NCI-H774 (cell line): ENCODE data around the gene PHETA1.
A peak's percentile ranks its signal among the peaks of the same experiment; 100 is the strongest.

Experiments used
- DNase-seq: peaks from one replicate; lab custom pipeline; 2025; lab: John Stamatoyannopoulos, UW

The PHETA1 gene

GRCh38 chr12:111322336-111323250 lies 46.3 kb downstream of the PHETA1 start:
- peak; percentile 41 for DNase-seq

GRCh38 chr12:111321317-111321716 lies 47.6 kb downstream of the PHETA1 start:
- DNase-seq, result no peak

GRCh38 chr12:111320258-111321050 lies 48.4 kb downstream of the PHETA1 start:
- DNase-seq, result no peak

- DNase-seq, result no peak
These were observed 49.2 kb downstream of the PHETA1 start for GRCh38 chr12:111319600-111320257.

- no peak for DNase-seq
These were observed 50.4 kb downstream of the PHETA1 start for GRCh38 chr12:111318450-111318849.

GRCh38 chr12:111316671-111317070 lies 52.2 kb downstream of the PHETA1 start:
- DNase-seq, result no peak

- DNase-seq, result no peak
These were observed 53.8 kb downstream of the PHETA1 start for GRCh38 chr12:111314953-111315539.

- DNase-seq, result peak; percentile 64
These were observed 55.0 kb downstream of the PHETA1 start for GRCh38 chr12:111313833-111314259.

GRCh38 chr12:111312708-111313107 lies 56.2 kb downstream of the PHETA1 start:
- DNase-seq, result no peak

GRCh38 chr12:111312016-111312415 lies 56.9 kb downstream of the PHETA1 start:
- DNase-seq, result no peak

- no peak for DNase-seq
These were observed 57.9 kb downstream of the PHETA1 start for GRCh38 chr12:111311011-111311410.
